ENCODE results near the gene FPR1.

DNA sequence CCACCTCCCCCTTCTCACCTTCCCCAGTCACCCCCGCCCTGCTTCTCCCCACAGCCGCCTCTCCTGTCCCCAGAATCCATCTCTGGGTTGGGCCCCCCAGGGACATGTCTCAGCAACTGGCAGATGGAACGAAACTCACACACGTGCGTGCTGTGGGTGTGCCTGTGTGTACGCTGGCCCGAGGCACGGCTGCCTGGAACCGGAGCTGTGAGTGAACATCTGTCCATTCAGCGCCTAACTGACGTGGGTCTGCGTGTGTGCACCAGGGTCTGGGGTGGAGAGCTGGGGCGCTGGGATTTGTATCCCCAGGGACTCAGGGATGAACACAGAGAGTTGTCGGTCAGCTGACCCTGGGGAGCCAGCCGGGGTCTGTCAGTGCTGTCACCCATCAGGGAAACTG, 27.1 kb downstream of the FPR1 start:
- TF ChIP-seq POLR2A (IDR thresholded peaks at IDR 0.05; ENCODE audit: low read depth, low read length) (no peak), RAD21 (IDR thresholded peaks at IDR 0.05; ENCODE audit: low read length) (no peak), RCOR1 (IDR thresholded peaks at IDR 0.05; ENCODE audit: insufficient replicate concordance, low read length) (no peak), MXI1 (IDR thresholded peaks at IDR 0.05; ENCODE audit: borderline replicate concordance, low read depth, low read length) (no peak), RFX5 (IDR thresholded peaks at IDR 0.05; ENCODE audit: low read depth, low read length) (no peak), BHLHE40 (IDR thresholded peaks at IDR 0.05; ENCODE audit: low read depth, low read length) (no peak), CEBPB (IDR thresholded peaks at IDR 0.05; ENCODE audit: low read depth, low read length) (no peak), FOS (IDR thresholded peaks at IDR 0.05; ENCODE audit: low read depth, low read length) (no peak)
- TF ChIP-seq, protein P1, sequence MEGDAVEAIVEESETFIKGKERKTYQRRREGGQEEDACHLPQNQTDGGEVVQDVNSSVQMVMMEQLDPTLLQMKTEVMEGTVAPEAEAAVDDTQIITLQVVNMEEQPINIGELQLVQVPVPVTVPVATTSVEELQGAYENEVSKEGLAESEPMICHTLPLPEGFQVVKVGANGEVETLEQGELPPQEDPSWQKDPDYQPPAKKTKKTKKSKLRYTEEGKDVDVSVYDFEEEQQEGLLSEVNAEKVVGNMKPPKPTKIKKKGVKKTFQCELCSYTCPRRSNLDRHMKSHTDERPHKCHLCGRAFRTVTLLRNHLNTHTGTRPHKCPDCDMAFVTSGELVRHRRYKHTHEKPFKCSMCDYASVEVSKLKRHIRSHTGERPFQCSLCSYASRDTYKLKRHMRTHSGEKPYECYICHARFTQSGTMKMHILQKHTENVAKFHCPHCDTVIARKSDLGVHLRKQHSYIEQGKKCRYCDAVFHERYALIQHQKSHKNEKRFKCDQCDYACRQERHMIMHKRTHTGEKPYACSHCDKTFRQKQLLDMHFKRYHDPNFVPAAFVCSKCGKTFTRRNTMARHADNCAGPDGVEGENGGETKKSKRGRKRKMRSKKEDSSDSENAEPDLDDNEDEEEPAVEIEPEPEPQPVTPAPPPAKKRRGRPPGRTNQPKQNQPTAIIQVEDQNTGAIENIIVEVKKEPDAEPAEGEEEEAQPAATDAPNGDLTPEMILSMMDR (conservative IDR thresholded peaks at IDR 0.05; ENCODE audit: low read depth, low read length), result no peak
